H9 (cell line): Measurements from ENCODE around the gene RANBP9. TPM values are rescaled to one million over a fixed set of nuclear protein-coding genes. Genes with fewer than 3 reads are reported as not detected.

ENCODE experiments used
- DNase-seq: peaks from one replicate; pipeline ENCODE4 v3.0.0-alpha.2; 2017
- H2AFZ ChIP-seq: one replicate; pipeline ENCODE4 v1.6.1; 2013; ENCODE audit warnings: mild to moderate bottlenecking, low read length, control low read depth, moderate library complexity
- H2AK5ac ChIP-seq: 2 replicates; pipeline ENCODE4 v1.6.1; 2013; ENCODE audit warnings: low read length, control low read depth, mixed read lengths; ENCODE audit not compliant: insufficient read length
- H2BK120ac ChIP-seq: one replicate; pipeline ENCODE4 v1.6.1; 2013; ENCODE audit warnings: low read depth, mild to moderate bottlenecking, low read length, control low read depth, inconsistent platforms; ENCODE audit not compliant: poor library complexity, severe bottlenecking
- H2BK12ac ChIP-seq: 2 replicates; pipeline ENCODE4 v1.6.1; 2013; ENCODE audit warnings: low read length, control low read depth, mixed read lengths, low read depth; ENCODE audit not compliant: insufficient read length
- H2BK15ac ChIP-seq: 2 replicates; pipeline ENCODE4 v1.6.1; 2013; ENCODE audit warnings: low read depth, low read length, control low read depth
- H2BK20ac ChIP-seq: one replicate; pipeline ENCODE4 v1.6.1; 2013; ENCODE audit warnings: low read depth, mild to moderate bottlenecking, low read length, control low read depth, inconsistent platforms; ENCODE audit not compliant: poor library complexity, severe bottlenecking
- H2BK5ac ChIP-seq: 2 replicates; pipeline ENCODE4 v1.6.1; 2013; ENCODE audit warnings: low read length, control low read depth, mixed read lengths; ENCODE audit not compliant: insufficient read length
- H3K14ac ChIP-seq: 2 replicates; pipeline ENCODE4 v1.6.1; 2013; ENCODE audit warnings: low read length, control low read depth; ENCODE audit not compliant: insufficient read depth
- H3K18ac ChIP-seq: 2 replicates; pipeline ENCODE4 v1.6.1; 2013; ENCODE audit warnings: low read depth, mild to moderate bottlenecking, mixed read lengths, low read length, control low read depth; ENCODE audit not compliant: insufficient read length
- H3K23ac ChIP-seq: 2 replicates; pipeline ENCODE4 v1.6.1; 2013; ENCODE audit warnings: low read length, control low read depth, mixed read lengths, low read depth; ENCODE audit not compliant: insufficient read length
- H3K23me2 ChIP-seq: 2 replicates; pipeline ENCODE4 v1.6.1; 2013; ENCODE audit warnings: low read depth, mild to moderate bottlenecking, mixed read lengths, low read length, control low read depth; ENCODE audit not compliant: insufficient read length, poor library complexity, severe bottlenecking
- H3K27ac ChIP-seq: 2 replicates; pipeline ENCODE4 v1.5.1; 2013; ENCODE audit warnings: low read length, control low read depth, mixed read lengths, low read depth; ENCODE audit not compliant: insufficient read length
- H3K27me3 ChIP-seq: 2 replicates; pipeline ENCODE4 v1.6.1; 2013; ENCODE audit warnings: low read length, control low read depth, inconsistent platforms; ENCODE audit not compliant: insufficient read depth
- H3K4ac ChIP-seq: 2 replicates; pipeline ENCODE4 v1.6.1; 2013; ENCODE audit warnings: low read depth, mild to moderate bottlenecking, control low read depth, inconsistent platforms, low read length, moderate library complexity
- H3K4me1 ChIP-seq: 2 replicates; pipeline ENCODE4 v1.6.1; 2013; ENCODE audit warnings: low read length, control low read depth, inconsistent platforms; ENCODE audit not compliant: insufficient read depth
- H3K4me2 ChIP-seq: 2 replicates; pipeline ENCODE4 v1.6.1; 2013; ENCODE audit warnings: low read length, control low read depth, mixed read lengths; ENCODE audit not compliant: insufficient read length, insufficient read depth
- H3K56ac ChIP-seq: 2 replicates; pipeline ENCODE4 v1.6.1; 2013; ENCODE audit warnings: low read depth, mild to moderate bottlenecking, mixed read lengths, low read length, control low read depth; ENCODE audit not compliant: insufficient read length
- H3K79me1 ChIP-seq: 2 replicates; pipeline ENCODE4 v1.6.1; 2013; ENCODE audit warnings: low read depth, mild to moderate bottlenecking, moderate library complexity, low read length, control low read depth, inconsistent platforms; ENCODE audit not compliant: insufficient read depth, poor library complexity, severe bottlenecking
- H3K79me2 ChIP-seq: 2 replicates; pipeline ENCODE4 v1.6.1; 2013; ENCODE audit warnings: low read length, control low read depth, inconsistent platforms; ENCODE audit not compliant: insufficient read depth
- H3K9ac ChIP-seq: 2 replicates; pipeline ENCODE4 v1.6.1; 2013; ENCODE audit warnings: low read length, control low read depth, mixed read lengths; ENCODE audit not compliant: insufficient read length; ENCODE audit errors: extremely low read depth
- H3K9me3 ChIP-seq: one replicate; pipeline ENCODE4 v1.6.1; 2013; ENCODE audit warnings: low read depth, low read length, inconsistent platforms; ENCODE audit not compliant: control insufficient read depth
- H3T11ph ChIP-seq: one replicate; pipeline ENCODE4 v1.6.1; 2013; ENCODE audit warnings: mild to moderate bottlenecking, low read length, control low read depth, inconsistent platforms
- H4K20me1 ChIP-seq: one replicate; pipeline ENCODE4 v1.6.1; 2013; ENCODE audit not compliant: control insufficient read depth, insufficient read length, insufficient read depth
- H4K5ac ChIP-seq: 2 replicates; pipeline ENCODE4 v1.6.1; 2013; ENCODE audit warnings: low read depth, mild to moderate bottlenecking, mixed read lengths, low read length, control low read depth; ENCODE audit not compliant: insufficient read length
- H4K8ac ChIP-seq: replicated peaks from 2 replicates; pipeline ENCODE4 v1.6.1; 2013; ENCODE audit warnings: low read length, control low read depth, mixed read lengths, low read depth; ENCODE audit not compliant: insufficient read length
- H4K91ac ChIP-seq: 2 replicates; pipeline ENCODE4 v1.6.1; 2013; ENCODE audit warnings: low read depth, mild to moderate bottlenecking, moderate library complexity, mixed read lengths, low read length, control low read depth; ENCODE audit not compliant: insufficient read length
- H3K27ac Mint-ChIP-seq, 3 experiments: 2 replicates in 2 of 3; 3 replicates in 1 of 3; pipeline ENCODE4 v1.8.0; 2020 to 2021; ENCODE audit warnings: mixed read lengths in 3 of 3, mild to moderate bottlenecking in 1 of 3, moderate library complexity in 1 of 3
- H3K27me3 Mint-ChIP-seq: 2 replicates; pipeline ENCODE4 v1.8.0; 2021; ENCODE audit warnings: low read depth, mild to moderate bottlenecking, moderate library complexity, mixed read lengths
- H3K36me3 Mint-ChIP-seq, 3 experiments: 2 replicates in 2 of 3; 3 replicates in 1 of 3; pipeline ENCODE4 v1.8.0; 2020 to 2021; ENCODE audit warnings: low read depth in 3 of 3, mixed read lengths in 3 of 3; ENCODE audit not compliant: insufficient read depth in 1 of 3
- H3K4me1 Mint-ChIP-seq, 2 experiments: 2 replicates each; pipeline ENCODE4 v1.8.0; 2020; ENCODE audit warnings: mixed read lengths in 2 of 2
- H3K4me3 Mint-ChIP-seq, 2 experiments: 2 replicates in 1 of 2; 3 replicates in 1 of 2; pipeline ENCODE4 v1.8.0; 2020 to 2021; ENCODE audit warnings: mild to moderate bottlenecking in 2 of 2, mixed read lengths in 2 of 2, moderate library complexity in 1 of 2
- H3K9me3 Mint-ChIP-seq, 2 experiments: 2 replicates in 1 of 2; 3 replicates in 1 of 2; pipeline ENCODE4 v1.8.0; 2020; ENCODE audit warnings: mild to moderate bottlenecking in 2 of 2, mixed read lengths in 2 of 2, moderate library complexity in 1 of 2
- CTCF ChIP-seq: fragments of 200-600 bp; sonication (generic); conservative IDR thresholded peaks from 3 replicates; pipeline ENCODE4 v1.8.0; 2021; ENCODE audit warnings: antibody characterized with exemption, mild to moderate bottlenecking
- WGBS: extraction: QIAGEN DNeasy Blood & Tissue Kit; methylation state at CpG from one replicate; pipeline ENCODE4 v1.1.7; 2013; ENCODE audit warnings: missing lambda C conversion rate, low lambda C conversion rate, mixed read lengths; ENCODE audit not compliant: insufficient read length; ENCODE audit errors: extremely low coverage; 5-methylcytosine and 5-hydroxymethylcytosine counted together
- total RNA-seq: library from RNA; stranded (reverse); gene quantifications from 2 replicates; pipeline ENCODE4 v1.2.1, GENCODE V29; 2021

Gene RANBP9
- total RNA-seq, 1 experiment from 2014 or later: 37.2 TPM

DNA sequence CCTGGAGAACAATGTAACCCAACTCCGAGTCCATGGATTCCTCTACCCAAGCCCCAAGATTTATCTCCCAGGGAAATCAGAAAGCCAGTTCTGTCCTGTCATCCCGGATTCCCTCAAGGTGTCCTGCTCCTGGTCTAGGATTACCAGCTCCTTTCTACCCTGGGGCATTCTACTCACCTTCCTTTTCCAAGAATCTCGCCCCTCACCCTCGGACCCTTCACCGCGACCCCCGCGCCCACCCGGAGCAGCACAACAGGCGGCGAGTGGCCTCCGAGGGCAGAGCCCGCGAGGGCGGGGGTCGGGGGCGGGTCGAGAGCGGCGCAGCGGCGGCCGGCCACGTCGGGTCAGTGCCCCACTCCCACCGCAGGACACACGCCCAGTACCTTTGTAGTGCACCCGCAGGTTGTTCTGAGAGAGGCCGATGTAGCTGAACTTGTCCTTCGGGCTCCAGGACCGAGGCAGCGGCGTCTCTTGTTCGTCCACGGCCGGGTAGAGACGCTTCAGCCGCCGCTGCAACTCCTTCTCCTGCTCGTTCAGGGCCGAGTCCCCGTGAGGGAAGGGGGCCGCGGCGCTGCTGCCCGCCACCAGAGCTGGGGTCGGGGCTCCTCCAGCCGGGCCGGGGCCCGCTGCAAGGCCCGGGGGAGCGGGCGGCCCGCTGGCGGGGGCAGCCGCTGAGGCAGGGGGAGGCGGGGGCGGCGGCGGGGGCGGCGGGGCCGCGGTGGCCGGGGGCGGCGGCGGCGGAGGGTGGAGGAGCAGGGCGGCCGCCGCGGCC, 897 bp downstream of the RANBP9 start:
- Mint-ChIP-seq H3K4me1 (peaks cover 32 to 33% of the 10 kb centered on the region in 2 experiments), H3K27me3 (no peaks in the 10 kb centered on the region; the same call in 1 of the 2 replicates), H3K9me3 (peaks cover 2 to 4% of the 10 kb centered on the region in 2 experiments; a peak in 4 of 5 replicates), H3K4me3 (peak overlapping the region; percentile 81 to 95), H3K36me3 (peaks cover 0 to 8% (median 4%) of the 10 kb centered on the region in 3 experiments; a peak in 3 of 7 replicates), H3K27ac (peak overlapping the region; percentile 47 to 90 (median 83); a peak in 6 of 7 replicates)
- Histone ChIP-seq H3K9me3 (no peaks in the 10 kb centered on the region), H3K4me2 (peak overlapping the region; percentile 95), H3K79me1 (no peaks in the 10 kb centered on the region), H2BK12ac (no peak overlapping the region), H2BK20ac (no peak overlapping the region), H3K79me2 (peaks cover 14% of the 10 kb centered on the region; the same call in 1 of the 2 replicates), H3K14ac (no peak overlapping the region; the same call in 1 of the 2 replicates), H3K27me3 (no peaks in the 10 kb centered on the region), H4K91ac (no peak overlapping the region), H3T11ph (no peak overlapping the region), H3K56ac (no peak overlapping the region), H3K4me1 (peaks cover 2% of the 10 kb centered on the region; the same call in 1 of the 2 replicates), H2AK5ac (no peak overlapping the region), H2BK15ac (no peak overlapping the region), H3K18ac (no peak overlapping the region), H4K20me1 (no peaks in the 10 kb centered on the region), H2AFZ (no peak overlapping the region), H3K4ac (no peak overlapping the region), H4K5ac (no peak overlapping the region), H2BK5ac (no peak overlapping the region), H3K27ac (no peak overlapping the region), H2BK120ac (no peak overlapping the region), H3K9ac (peak overlapping the region; percentile 78), H3K23me2 (peaks cover 7% of the 10 kb centered on the region), H4K8ac (no peak overlapping the region), H3K23ac (no peak overlapping the region)
- peak; percentile 54 for DNase-seq
- no peak for TF ChIP-seq CTCF
- no CpG with 5 or more reads among the region's 73 CpGs for WGBS
